Panc1 (cell line): ENCODE measurements around the gene FDXR.

Experiments used
- CTCF ChIP-seq: fragments of 450-650 bp; IDR thresholded peaks from 2 replicates; pipeline ENCODE4 v1.5.1; 2017; ENCODE audit warnings: mild to moderate bottlenecking
- POLR2AphosphoS5 ChIP-seq: IDR thresholded peaks from 2 replicates; pipeline ENCODE4 v1.6.1; 2012; ENCODE audit warnings: mild to moderate bottlenecking, low read depth, low read length, moderate library complexity
- REST ChIP-seq, 2 experiments: IDR thresholded peaks; 2 replicates each; pipeline ENCODE4 v1.6.1; 2011 to 2012; ENCODE audit warnings: low read depth in 2 of 2, control low read depth in 1 of 2, low read length in 1 of 2, mild to moderate bottlenecking in 1 of 2, moderate library complexity in 1 of 2; ENCODE audit not compliant: insufficient read depth in 1 of 2
- SIN3A ChIP-seq: IDR thresholded peaks from 2 replicates; pipeline ENCODE4 v1.6.1; 2012; ENCODE audit warnings: low read depth, mild to moderate bottlenecking, low read length, moderate library complexity, borderline replicate concordance; ENCODE audit not compliant: insufficient read depth
- TCF7L2 ChIP-seq: IDR thresholded peaks from 2 replicates; pipeline ENCODE4 v1.6.1; 2011; ENCODE audit warnings: mild to moderate bottlenecking, low read depth, low read length, inconsistent platforms

GRCh38 chr17:74852237-74853047 is 20.4 kb downstream of the FDXR start:
- no peak for TF ChIP-seq CTCF
- no peak for TF ChIP-seq POLR2AphosphoS5
- TF ChIP-seq REST (IDR thresholded peaks at IDR 0.05; ENCODE audit: insufficient read depth in 1 of 2, low read depth in 2 of 2, low read length in 1 of 2), result peak in 1 of 2 experiments; percentile 69; a peak in 2 of 4 replicates
- no peak for TF ChIP-seq TCF7L2
- no peak for TF ChIP-seq SIN3A
